ENCODE measurements around the gene RAB40C.
A peak's percentile ranks its signal among the peaks of the same experiment; 100 is the strongest.

Gene RAB40C

DNA sequence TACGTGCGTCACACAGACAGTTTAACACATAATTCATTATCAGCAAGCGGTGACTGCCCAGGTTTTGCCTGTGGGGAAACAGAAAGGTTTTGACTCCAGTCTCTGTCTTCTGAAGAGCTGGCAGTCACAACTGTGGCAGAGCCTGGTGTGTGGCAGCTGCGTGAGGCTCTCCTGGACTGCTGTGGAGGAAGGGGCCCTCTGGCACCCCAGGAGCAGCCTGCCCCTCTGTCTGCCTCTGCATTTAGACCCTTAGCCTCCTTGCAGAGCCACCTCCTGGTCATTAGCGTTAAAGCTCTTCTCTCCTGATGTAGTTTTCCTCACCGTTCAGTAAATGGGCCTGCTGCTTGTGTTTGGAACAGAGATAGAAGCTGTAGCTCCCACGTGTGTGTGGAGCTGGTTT lies 10.9 kb downstream of the RAB40C start:
- peaks cover 22% of the 10 kb centered on the region for H3K9me3 ChIP-seq (ENCODE audit: severe bottlenecking)
- H3K27me3 ChIP-seq (ENCODE audit: insufficient read depth, low read depth, severe bottlenecking): no peaks in the 10 kb centered on the region
- H3K36me3 ChIP-seq: peaks cover 54% of the 10 kb centered on the region
- TF ChIP-seq CTCF (IDR thresholded peaks at IDR 0.05; ENCODE audit: low read depth, low read length): peak; percentile 57
- 0 out of 2 replicates have a peak overlapping the region, but pooled peaks have one; percentile 22 for H3K27ac ChIP-seq
- DNase-seq: peak; percentile 50
- no peak overlapping the region for H3K4me3 ChIP-seq (ENCODE audit: low read depth, low read length)

DNA sequence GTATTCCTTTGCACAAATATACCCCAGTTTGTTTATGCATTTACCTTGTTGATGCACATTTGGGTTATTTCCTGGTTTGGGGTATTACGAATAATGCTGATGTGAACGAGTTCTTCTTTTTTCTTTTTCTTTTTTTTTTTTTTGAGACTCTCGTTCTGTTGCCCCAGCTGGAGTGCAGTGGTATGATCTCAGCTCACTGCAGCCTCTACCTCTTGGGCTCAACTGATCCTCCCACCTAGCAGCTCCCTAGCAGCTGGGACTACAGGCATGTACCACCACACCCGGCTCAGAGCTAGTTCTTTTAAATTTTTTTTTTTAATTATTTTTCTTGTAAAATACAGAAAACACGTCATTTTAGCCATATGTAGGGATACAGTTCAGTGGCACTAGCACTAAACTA lies 14.1 kb downstream of the RAB40C start:
- Histone ChIP-seq H3K9me3 (ENCODE audit: severe bottlenecking) (peaks cover 22% of the 10 kb centered on the region), H3K4me3 (ENCODE audit: low read depth, low read length) (no peak overlapping the region), H3K36me3 (peaks cover 40% of the 10 kb centered on the region), H3K27me3 (ENCODE audit: insufficient read depth, low read depth, severe bottlenecking) (no peaks in the 10 kb centered on the region), H3K27ac (no peak overlapping the region)
- DNase-seq: no peak
- no peak for TF ChIP-seq CTCF (IDR thresholded peaks at IDR 0.05; ENCODE audit: low read depth, low read length)

GRCh38 chr16:606656-607307 lies 16.9 kb downstream of the RAB40C start:
- Histone ChIP-seq H3K27ac (peak overlapping the region; percentile 82), H3K36me3 (peaks cover 22% of the 10 kb centered on the region), H3K4me3 (ENCODE audit: low read depth, low read length) (no peak overlapping the region; the same call in 1 of the 2 replicates), H3K9me3 (ENCODE audit: severe bottlenecking) (peaks cover 22% of the 10 kb centered on the region), H3K27me3 (ENCODE audit: insufficient read depth, low read depth, severe bottlenecking) (no peaks in the 10 kb centered on the region)
- peak; percentile 94 for DNase-seq
- TF ChIP-seq CTCF (IDR thresholded peaks at IDR 0.05; ENCODE audit: low read depth, low read length): no peak

GRCh38 chr16:608019-608418 lies 18.2 kb downstream of the RAB40C start:
- no peak for TF ChIP-seq CTCF (IDR thresholded peaks at IDR 0.05; ENCODE audit: low read depth, low read length)
- H3K27ac ChIP-seq: peak overlapping the region; percentile 39; the same call in 1 of the 2 replicates
- peaks cover 17% of the 10 kb centered on the region for H3K9me3 ChIP-seq (ENCODE audit: severe bottlenecking)
- no peaks in the 10 kb centered on the region for H3K27me3 ChIP-seq (ENCODE audit: insufficient read depth, low read depth, severe bottlenecking)
- no peak for DNase-seq
- H3K4me3 ChIP-seq (ENCODE audit: low read depth, low read length): no peak overlapping the region
- H3K36me3 ChIP-seq: peaks cover 20% of the 10 kb centered on the region

DNA sequence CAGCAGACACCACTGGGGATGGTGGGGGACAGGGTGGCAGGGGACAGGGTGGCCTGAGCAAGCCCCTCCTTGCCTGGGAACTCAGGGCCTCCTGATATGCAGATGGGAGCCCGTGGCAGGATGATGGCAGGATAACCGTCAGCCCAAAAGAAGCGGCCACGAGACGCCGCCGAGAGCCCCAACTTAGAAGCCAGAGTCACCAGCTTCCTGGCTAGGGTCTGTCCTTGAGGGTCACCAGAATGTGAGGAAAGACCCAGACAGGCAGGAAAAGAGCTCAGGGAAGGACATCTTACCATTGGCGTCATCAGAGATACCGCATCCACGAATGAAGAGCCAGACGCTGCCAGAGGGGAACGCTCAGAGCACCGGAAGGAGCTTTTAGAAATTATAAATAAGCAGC lies 19.4 kb downstream of the RAB40C start:
- no peak overlapping the region for H3K4me3 ChIP-seq (ENCODE audit: low read depth, low read length)
- no peak for TF ChIP-seq CTCF (IDR thresholded peaks at IDR 0.05; ENCODE audit: low read depth, low read length)
- H3K27me3 ChIP-seq (ENCODE audit: insufficient read depth, low read depth, severe bottlenecking): no peaks in the 10 kb centered on the region
- H3K9me3 ChIP-seq (ENCODE audit: severe bottlenecking): peaks cover 11% of the 10 kb centered on the region
- DNase-seq: no peak
- H3K36me3 ChIP-seq: peaks cover 14% of the 10 kb centered on the region
- H3K27ac ChIP-seq: peak overlapping the region; percentile 23; the same call in 1 of the 2 replicates

DNA sequence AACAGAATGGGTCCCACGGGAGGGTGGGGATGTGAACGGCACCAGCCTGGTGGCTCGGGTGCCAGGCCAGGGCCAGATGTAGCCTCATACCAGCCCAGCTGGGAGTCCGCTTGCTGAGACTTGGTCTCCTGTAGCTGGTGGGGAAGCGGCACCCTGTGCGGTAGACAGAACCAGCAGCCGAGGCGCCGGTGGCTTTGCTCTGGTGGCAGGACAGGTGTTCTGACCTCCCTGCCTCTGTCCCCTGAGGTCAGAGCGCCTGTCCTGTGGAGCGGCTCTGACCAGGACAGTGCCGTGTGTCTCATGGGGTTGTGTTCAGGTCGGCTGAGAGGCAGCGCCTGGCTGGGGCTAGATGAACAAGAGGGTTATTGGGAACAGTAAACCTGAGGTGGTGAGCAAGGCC lies 20.1 kb downstream of the RAB40C start:
- Histone ChIP-seq H3K9me3 (ENCODE audit: severe bottlenecking) (peaks cover 5% of the 10 kb centered on the region), H3K27me3 (ENCODE audit: insufficient read depth, low read depth, severe bottlenecking) (no peaks in the 10 kb centered on the region), H3K4me3 (ENCODE audit: low read depth, low read length) (no peak overlapping the region), H3K27ac (peak overlapping the region; percentile 23), H3K36me3 (peaks cover 11% of the 10 kb centered on the region)
- no peak for DNase-seq
- TF ChIP-seq CTCF (IDR thresholded peaks at IDR 0.05; ENCODE audit: low read depth, low read length): no peak
